ENCODE data around the gene CASK.

GRCh38 chrX:41870719-41871151 is 52.6 kb downstream of the CASK start:
- TF ChIP-seq CTCF (IDR thresholded peaks at IDR 0.05 in 8 of 11, conservative IDR thresholded peaks at IDR 0.05 in 3 of 11) (no peak), POLR2A (IDR thresholded peaks at IDR 0.05) (no peak), POLR2AphosphoS5 (IDR thresholded peaks at IDR 0.05) (no peak)
